Esophagus squamous epithelium (tissue), 5 donors: Measurements from ENCODE around the gene ANKRD11. TPM values are rescaled to one million over a fixed set of nuclear protein-coding genes. Genes with fewer than 3 reads are reported as not detected.
A peak's percentile ranks its signal among the peaks of the same experiment; 100 is the strongest.

Experiments
- DNase-seq: peaks from one replicate; lab custom pipeline; 2025; lab: John Stamatoyannopoulos, UW
- H3K27ac ChIP-seq, 4 donors: fragments of 200-600 bp; sonication (generic); one replicate each; pipeline ENCODE4 v1.5.1; 2016 to 2019; ENCODE audit warnings: mild to moderate bottlenecking in 1 of 4
- H3K27me3 ChIP-seq, 4 donors: fragments of 200-600 bp; sonication (generic); 1 replicate in 3 of 4; 2 replicates in 1 of 4; pipeline versions ENCODE4 v1.5.1 to v1.6.0; 2017 to 2021; ENCODE audit warnings: antibody characterized with exemption in 1 of 4
- H3K36me3 ChIP-seq, 3 donors: fragments of 200-600 bp; sonication (generic); one replicate each; pipeline ENCODE4 v1.5.1; 2016 to 2019
- H3K4me1 ChIP-seq, 3 donors: fragments of 200-600 bp; sonication (generic); one replicate each; pipeline ENCODE4 v1.5.1; 2017 to 2019
- H3K4me3 ChIP-seq, 4 donors: fragments of 200-600 bp; sonication (generic); 1 replicate in 3 of 4; 2 replicates in 1 of 4; pipeline ENCODE4 v1.5.1; 2016 to 2019; ENCODE audit warnings: mild to moderate bottlenecking in 2 of 4, moderate library complexity in 1 of 4
- H3K9me3 ChIP-seq, 3 donors: fragments of 200-600 bp; sonication (generic); one replicate each; pipeline ENCODE4 v1.5.1; 2016 to 2019
- CTCF ChIP-seq, 6 experiments: fragments of 450-650 bp in 4 of 6; fragments of 200-600 bp in 2 of 6; sonication (generic) in 2 of 6; IDR thresholded peaks; one replicate each; pipeline ENCODE4 v1.5.1; 2016 to 2019; ENCODE audit warnings: antibody characterized with exemption in 6 of 6, mild to moderate bottlenecking in 4 of 6, moderate library complexity in 4 of 6
- POLR2A ChIP-seq, 4 donors: fragments of 450-650 bp; IDR thresholded peaks; one replicate each; pipeline ENCODE4 v1.6.1; 2017; ENCODE audit warnings: antibody characterized with exemption in 4 of 4, mild to moderate bottlenecking in 4 of 4, moderate library complexity in 3 of 4
- WGBS, 2 donors: methylation state at CpG; one replicate each; pipeline ENCODE4 v1.1.5; 2018; 5-methylcytosine and 5-hydroxymethylcytosine counted together
- intact Hi-C: fragments of 100-400 bp; cut with DNase I; formaldehyde crosslinking; loops from one replicate; pipeline ENCODE4 v1.15.0; 2022
- total RNA-seq, 4 donors: library from RNA; depleted of rRNA; stranded (reverse); fragments of >200 nt; gene quantifications; one replicate each; pipeline ENCODE4 v1.1.0, GENCODE V29; 2016
- donor health status: DM: yes; HTN: yes; CAD: no.

The ANKRD11 gene
- total RNA-seq, 4 donors from 2014 or later: 51.0 to 72.7 (median 66.9) TPM

GRCh38 chr16:89489040-89489897, 1.1 kb downstream of the ANKRD11 start:
- intact Hi-C loops: no loop called here
- H3K9me3 ChIP-seq: no peaks in the 10 kb centered on the region
- peak overlapping the region; percentile 98 to 100 (median 99) for H3K27ac ChIP-seq
- H3K4me1 ChIP-seq: peaks cover 38 to 70% (median 57%) of the 10 kb centered on the region in 3 donors
- H3K27me3 ChIP-seq: no peaks in the 10 kb centered on the region
- WGBS, 2 donors: 0 to 4% methylated on average over 8 to 19 of the region's 71 CpGs
- peak overlapping the region; percentile 82 to 100 (median 97) for H3K4me3 ChIP-seq
- peak; percentile 64 for DNase-seq
- TF ChIP-seq POLR2A (IDR thresholded peaks at IDR 0.05): peak in 3 of 4 donors; percentile 26 to 72 (median 65)
- TF ChIP-seq CTCF (IDR thresholded peaks at IDR 0.05): peak in 5 of 6 experiments; percentile 10 to 47 (median 35)
- H3K36me3 ChIP-seq: no peaks in the 10 kb centered on the region

- intact Hi-C loops: no loop called here
- Histone ChIP-seq H3K9me3 (no peaks in the 10 kb centered on the region), H3K27me3 (no peaks in the 10 kb centered on the region), H3K27ac (peak overlapping the region in 2 of 4 donors; percentile 51 to 52), H3K4me3 (no peak overlapping the region), H3K4me1 (peaks cover 57 to 83% (median 76%) of the 10 kb centered on the region in 3 donors), H3K36me3 (no peaks in the 10 kb centered on the region)
- 16 to 26% methylated on average over 4 of the region's 4 CpGs for WGBS, 2 donors
- DNase-seq: no peak
- no peak for TF ChIP-seq CTCF (IDR thresholded peaks at IDR 0.05)
- no peak for TF ChIP-seq POLR2A (IDR thresholded peaks at IDR 0.05)
These were observed 4.6 kb downstream of the ANKRD11 start for GRCh38 chr16:89485701-89486246.

- Histone ChIP-seq H3K9me3 (no peaks in the 10 kb centered on the region), H3K4me3 (no peak overlapping the region), H3K27me3 (no peaks in the 10 kb centered on the region), H3K4me1 (peaks cover 57 to 90% (median 76%) of the 10 kb centered on the region in 3 donors), H3K36me3 (no peaks in the 10 kb centered on the region), H3K27ac (peak overlapping the region in 3 of 4 donors; percentile 20 to 52 (median 51))
- TF ChIP-seq POLR2A (IDR thresholded peaks at IDR 0.05) (no peak), CTCF (IDR thresholded peaks at IDR 0.05) (no peak)
- WGBS, 2 donors: 53 to 71% methylated on average over 8 to 11 of the region's 11 CpGs
- intact Hi-C loops: no loop called here
- DNase-seq: no peak
These were observed 5.3 kb downstream of the ANKRD11 start for GRCh38 chr16:89484923-89485679.

GRCh38 chr16:89484041-89484501, 6.3 kb downstream of the ANKRD11 start:
- WGBS, 2 donors: 61 to 72% methylated on average over 5 of the region's 5 CpGs
- H3K4me1 ChIP-seq: peaks cover 63 to 100% (median 82%) of the 10 kb centered on the region in 3 donors
- no peak for DNase-seq
- TF ChIP-seq CTCF (IDR thresholded peaks at IDR 0.05) (no peak), POLR2A (IDR thresholded peaks at IDR 0.05) (no peak)
- no peaks in the 10 kb centered on the region for H3K27me3 ChIP-seq
- H3K4me3 ChIP-seq: no peak overlapping the region
- H3K36me3 ChIP-seq: no peaks in the 10 kb centered on the region
- H3K27ac ChIP-seq: peak overlapping the region in 2 of 4 donors; percentile 51 to 52
- H3K9me3 ChIP-seq: no peaks in the 10 kb centered on the region
- intact Hi-C loops: no loop called here
